ENCODE measurements around the gene MFAP2. TPM values are rescaled to one million over a fixed set of nuclear protein-coding genes. Genes with fewer than 3 reads are reported as not detected.

Gene MFAP2
- total RNA-seq, 1 experiment from 2014 or later: 152 TPM

DNA sequence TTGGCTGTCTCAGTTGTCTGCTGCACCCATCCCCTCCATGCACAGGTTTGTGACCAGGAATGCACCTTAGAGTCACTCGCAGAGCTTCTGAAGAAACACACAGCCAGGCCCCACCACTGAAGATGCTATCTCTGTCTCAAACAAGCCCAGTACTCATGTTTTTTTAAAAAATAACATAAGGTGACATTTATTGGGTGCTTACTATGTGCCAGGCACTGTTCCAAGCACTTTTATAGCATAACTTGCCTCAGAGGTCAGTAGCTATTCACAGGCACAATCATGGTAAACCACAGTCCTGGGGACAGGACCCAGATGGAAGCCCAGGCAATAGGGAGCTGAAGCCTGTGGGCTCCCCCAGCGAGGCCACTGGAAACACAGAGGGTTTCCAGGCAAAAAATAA, 40.1 kb upstream of the MFAP2 start:
- no peak overlapping the region for H3K27ac ChIP-seq (ENCODE audit: insufficient read length, low read depth, low read length)
- H3K9ac ChIP-seq (ENCODE audit: extremely low read depth, insufficient read length, low read length): no peak overlapping the region
- no peak overlapping the region for H2BK120ac ChIP-seq (ENCODE audit: low read depth, low read length, poor library complexity, severe bottlenecking)
- no peaks in the 10 kb centered on the region for H3K23me2 ChIP-seq (ENCODE audit: insufficient read length, low read depth, low read length, poor library complexity, severe bottlenecking)
- H3K79me1 ChIP-seq (ENCODE audit: insufficient read depth, low read depth, low read length, poor library complexity, severe bottlenecking): no peaks in the 10 kb centered on the region
- H3K79me2 ChIP-seq (ENCODE audit: insufficient read depth, low read length): no peaks in the 10 kb centered on the region
- no peak overlapping the region for H4K5ac ChIP-seq (ENCODE audit: insufficient read length, low read depth, low read length)
- no peak overlapping the region for H4K91ac ChIP-seq (ENCODE audit: insufficient read length, low read depth, low read length)
- H3T11ph ChIP-seq (ENCODE audit: low read length): no peak overlapping the region
- no peak overlapping the region for H2BK12ac ChIP-seq (ENCODE audit: insufficient read length, low read depth, low read length)
- no peak overlapping the region for H2BK20ac ChIP-seq (ENCODE audit: low read depth, low read length, poor library complexity, severe bottlenecking)
- no peaks in the 10 kb centered on the region for H4K20me1 ChIP-seq (ENCODE audit: control insufficient read depth, insufficient read depth, insufficient read length)
- no peak overlapping the region for H3K23ac ChIP-seq (ENCODE audit: insufficient read length, low read depth, low read length)
- H3K18ac ChIP-seq (ENCODE audit: insufficient read length, low read depth, low read length): no peak overlapping the region
- no peak overlapping the region for H3K4me3 Mint-ChIP-seq
- no CpG with 5 or more reads among the region's 2 CpGs for WGBS (ENCODE audit: extremely low coverage, insufficient read length, low lambda C conversion rate)
- no peak overlapping the region for H3K4me2 ChIP-seq (ENCODE audit: insufficient read depth, insufficient read length, low read length)
- no peaks in the 10 kb centered on the region for H3K9me3 Mint-ChIP-seq
- H3K27ac Mint-ChIP-seq: peak overlapping the region in 1 of 3 experiments; percentile 51; a peak in 1 of 7 replicates
- H3K14ac ChIP-seq (ENCODE audit: insufficient read depth, low read length): no peak overlapping the region
- no peak for DNase-seq
- peaks cover 11 to 17% of the 10 kb centered on the region in 2 experiments for H3K4me1 Mint-ChIP-seq
- no peaks in the 10 kb centered on the region for H3K9me3 ChIP-seq (ENCODE audit: control insufficient read depth, low read depth, low read length)
- no peaks in the 10 kb centered on the region for H3K27me3 ChIP-seq (ENCODE audit: insufficient read depth, low read length)
- no peak overlapping the region for H4K8ac ChIP-seq (replicated peaks; ENCODE audit: insufficient read length, low read depth, low read length)
- H3K56ac ChIP-seq (ENCODE audit: insufficient read length, low read depth, low read length): no peak overlapping the region
- H3K27me3 Mint-ChIP-seq (ENCODE audit: low read depth): no peaks in the 10 kb centered on the region
- H2BK5ac ChIP-seq (ENCODE audit: insufficient read length, low read length): no peak overlapping the region
- H2BK15ac ChIP-seq (ENCODE audit: low read depth, low read length): no peak overlapping the region
- H3K4me1 ChIP-seq (ENCODE audit: insufficient read depth, low read length): peaks cover 4% of the 10 kb centered on the region; the same call in 1 of the 2 replicates
- no peak overlapping the region for H2AK5ac ChIP-seq (ENCODE audit: insufficient read length, low read length)
- H3K4ac ChIP-seq (ENCODE audit: low read depth, low read length): no peak overlapping the region
- no peak overlapping the region for H2AFZ ChIP-seq (ENCODE audit: low read length)
- TF ChIP-seq, protein P1, sequence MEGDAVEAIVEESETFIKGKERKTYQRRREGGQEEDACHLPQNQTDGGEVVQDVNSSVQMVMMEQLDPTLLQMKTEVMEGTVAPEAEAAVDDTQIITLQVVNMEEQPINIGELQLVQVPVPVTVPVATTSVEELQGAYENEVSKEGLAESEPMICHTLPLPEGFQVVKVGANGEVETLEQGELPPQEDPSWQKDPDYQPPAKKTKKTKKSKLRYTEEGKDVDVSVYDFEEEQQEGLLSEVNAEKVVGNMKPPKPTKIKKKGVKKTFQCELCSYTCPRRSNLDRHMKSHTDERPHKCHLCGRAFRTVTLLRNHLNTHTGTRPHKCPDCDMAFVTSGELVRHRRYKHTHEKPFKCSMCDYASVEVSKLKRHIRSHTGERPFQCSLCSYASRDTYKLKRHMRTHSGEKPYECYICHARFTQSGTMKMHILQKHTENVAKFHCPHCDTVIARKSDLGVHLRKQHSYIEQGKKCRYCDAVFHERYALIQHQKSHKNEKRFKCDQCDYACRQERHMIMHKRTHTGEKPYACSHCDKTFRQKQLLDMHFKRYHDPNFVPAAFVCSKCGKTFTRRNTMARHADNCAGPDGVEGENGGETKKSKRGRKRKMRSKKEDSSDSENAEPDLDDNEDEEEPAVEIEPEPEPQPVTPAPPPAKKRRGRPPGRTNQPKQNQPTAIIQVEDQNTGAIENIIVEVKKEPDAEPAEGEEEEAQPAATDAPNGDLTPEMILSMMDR (conservative IDR thresholded peaks at IDR 0.05): no peak
- peaks cover 22 to 73% (median 68%) of the 10 kb centered on the region in 3 experiments; a peak in 6 of 7 replicates for H3K36me3 Mint-ChIP-seq (ENCODE audit: insufficient read depth in 1 of 3, low read depth in 3 of 3)

All from H9 (cell line).